ENCODE measurements around the gene C1QL1.

DNA sequence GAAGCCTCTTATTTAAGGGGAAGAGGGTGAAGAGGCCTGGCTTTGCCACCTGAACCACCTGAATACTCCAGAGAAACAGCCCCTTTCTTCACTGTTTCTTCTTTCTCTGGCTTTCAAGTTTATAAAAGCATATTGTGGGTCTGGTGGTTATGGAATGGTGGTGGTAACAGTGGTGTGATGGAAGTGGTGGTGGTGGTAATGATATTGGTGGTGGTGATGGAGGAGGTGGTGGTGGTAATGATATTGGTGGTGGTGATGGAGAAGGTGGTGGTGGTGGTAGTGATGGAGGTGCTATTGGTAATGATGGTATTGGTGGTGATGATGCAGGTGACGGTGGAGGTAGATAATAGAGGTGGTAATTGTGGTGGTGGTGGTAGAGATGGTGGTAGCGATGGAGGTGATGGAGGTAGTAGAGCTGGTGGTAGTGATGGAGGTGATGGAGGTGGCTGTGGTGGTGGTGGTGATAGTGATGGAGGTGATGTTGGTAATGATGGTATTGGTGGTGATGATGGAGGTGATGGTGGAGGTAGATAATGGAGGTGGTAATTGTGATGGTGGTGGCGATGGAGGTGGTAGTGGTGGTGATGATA is 14.1 kb upstream of the C1QL1 start:
- TF ChIP-seq POLR2A (IDR thresholded peaks at IDR 0.05) = no peak
- TF ChIP-seq, protein P1, sequence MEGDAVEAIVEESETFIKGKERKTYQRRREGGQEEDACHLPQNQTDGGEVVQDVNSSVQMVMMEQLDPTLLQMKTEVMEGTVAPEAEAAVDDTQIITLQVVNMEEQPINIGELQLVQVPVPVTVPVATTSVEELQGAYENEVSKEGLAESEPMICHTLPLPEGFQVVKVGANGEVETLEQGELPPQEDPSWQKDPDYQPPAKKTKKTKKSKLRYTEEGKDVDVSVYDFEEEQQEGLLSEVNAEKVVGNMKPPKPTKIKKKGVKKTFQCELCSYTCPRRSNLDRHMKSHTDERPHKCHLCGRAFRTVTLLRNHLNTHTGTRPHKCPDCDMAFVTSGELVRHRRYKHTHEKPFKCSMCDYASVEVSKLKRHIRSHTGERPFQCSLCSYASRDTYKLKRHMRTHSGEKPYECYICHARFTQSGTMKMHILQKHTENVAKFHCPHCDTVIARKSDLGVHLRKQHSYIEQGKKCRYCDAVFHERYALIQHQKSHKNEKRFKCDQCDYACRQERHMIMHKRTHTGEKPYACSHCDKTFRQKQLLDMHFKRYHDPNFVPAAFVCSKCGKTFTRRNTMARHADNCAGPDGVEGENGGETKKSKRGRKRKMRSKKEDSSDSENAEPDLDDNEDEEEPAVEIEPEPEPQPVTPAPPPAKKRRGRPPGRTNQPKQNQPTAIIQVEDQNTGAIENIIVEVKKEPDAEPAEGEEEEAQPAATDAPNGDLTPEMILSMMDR (IDR thresholded peaks at IDR 0.05 in 4 of 5, conservative IDR thresholded peaks at IDR 0.05 in 1 of 5) = no peak

All from gastrocnemius medialis (tissue), 4 donors.